Hepatocyte (in vitro differentiated cells): Measurements from ENCODE around the gene ACACB.

ENCODE experiments used
- EZH2phosphoT487 ChIP-seq: fragments of 200-600 bp; sonication (generic); IDR thresholded peaks from one replicate; pipeline ENCODE4 v1.6.1; 2018; ENCODE audit warnings: antibody characterized with exemption, mild to moderate bottlenecking, low read depth, moderate library complexity; ENCODE audit not compliant: unreplicated experiment, severe bottlenecking
- TF ChIP-seq, protein P1 (sequence below): fragments of 200-600 bp; sonication (generic); IDR thresholded peaks from 2 replicates; pipeline ENCODE4 v1.5.1; 2016; ENCODE audit warnings: antibody characterized with exemption, mild to moderate bottlenecking; ENCODE audit not compliant: poor library complexity

- no peak for TF ChIP-seq EZH2phosphoT487
- TF ChIP-seq, protein P1, sequence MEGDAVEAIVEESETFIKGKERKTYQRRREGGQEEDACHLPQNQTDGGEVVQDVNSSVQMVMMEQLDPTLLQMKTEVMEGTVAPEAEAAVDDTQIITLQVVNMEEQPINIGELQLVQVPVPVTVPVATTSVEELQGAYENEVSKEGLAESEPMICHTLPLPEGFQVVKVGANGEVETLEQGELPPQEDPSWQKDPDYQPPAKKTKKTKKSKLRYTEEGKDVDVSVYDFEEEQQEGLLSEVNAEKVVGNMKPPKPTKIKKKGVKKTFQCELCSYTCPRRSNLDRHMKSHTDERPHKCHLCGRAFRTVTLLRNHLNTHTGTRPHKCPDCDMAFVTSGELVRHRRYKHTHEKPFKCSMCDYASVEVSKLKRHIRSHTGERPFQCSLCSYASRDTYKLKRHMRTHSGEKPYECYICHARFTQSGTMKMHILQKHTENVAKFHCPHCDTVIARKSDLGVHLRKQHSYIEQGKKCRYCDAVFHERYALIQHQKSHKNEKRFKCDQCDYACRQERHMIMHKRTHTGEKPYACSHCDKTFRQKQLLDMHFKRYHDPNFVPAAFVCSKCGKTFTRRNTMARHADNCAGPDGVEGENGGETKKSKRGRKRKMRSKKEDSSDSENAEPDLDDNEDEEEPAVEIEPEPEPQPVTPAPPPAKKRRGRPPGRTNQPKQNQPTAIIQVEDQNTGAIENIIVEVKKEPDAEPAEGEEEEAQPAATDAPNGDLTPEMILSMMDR, result no peak
Measured at GRCh38 chr12:109286252-109286651, 169.9 kb downstream of the ACACB start.
